Gastrocnemius medialis (tissue), 4 donors: Measurements from ENCODE around the gene SLC25A48. TPM values are rescaled to one million over a fixed set of nuclear protein-coding genes. Genes with fewer than 3 reads are reported as not detected.
A peak's percentile ranks its signal among the peaks of the same experiment; 100 is the strongest.

Experiments used
- ATAC-seq, 2 donors: fragments of 150-250 bp; one replicate each; pipeline ENCODE4 v1.9.1; 2016
- DNase-seq, 2 donors: peaks; one replicate each; pipeline ENCODE4 v3.0.0-alpha.2; 2019
- H3K27ac ChIP-seq, 4 donors: fragments of 200-600 bp; sonication (generic); 1 replicate in 1 of 4; 2 replicates in 3 of 4; pipeline ENCODE4 v1.5.1; 2016 to 2018; ENCODE audit warnings: mild to moderate bottlenecking in 2 of 4, moderate library complexity in 1 of 4
- H3K27me3 ChIP-seq, 3 donors: fragments of 200-600 bp; sonication (generic) in 2 of 3; 1 replicate in 1 of 3; 2 replicates in 2 of 3; pipeline versions ENCODE4 v1.5.1 to v1.6.0; 2016 to 2019; ENCODE audit warnings: mild to moderate bottlenecking in 1 of 3, moderate library complexity in 1 of 3
- H3K36me3 ChIP-seq, 2 donors: fragments of 200-600 bp; sonication (generic) in 1 of 2; one replicate each; pipeline ENCODE4 v1.5.1; 2017 to 2018
- H3K4me1 ChIP-seq, 2 donors: fragments of 200-600 bp; sonication (generic) in 1 of 2; one replicate each; pipeline ENCODE4 v1.5.1; 2016 to 2017; ENCODE audit warnings: mild to moderate bottlenecking in 2 of 2
- H3K4me3 ChIP-seq, 4 donors: fragments of 200-600 bp; sonication (generic) in 3 of 4; 1 replicate in 1 of 4; 2 replicates in 3 of 4; pipeline ENCODE4 v1.5.1; 2016 to 2019; ENCODE audit warnings: mild to moderate bottlenecking in 2 of 4
- H3K9me3 ChIP-seq, 3 donors: fragments of 200-600 bp; sonication (generic) in 2 of 3; 1 replicate in 1 of 3; 2 replicates in 2 of 3; pipeline ENCODE4 v1.5.1; 2016 to 2019
- POLR2A ChIP-seq, 2 donors: fragments of 450-650 bp; IDR thresholded peaks; one replicate each; pipeline ENCODE4 v1.6.1; 2017; ENCODE audit warnings: antibody characterized with exemption in 2 of 2, mild to moderate bottlenecking in 2 of 2, moderate library complexity in 2 of 2
- in situ Hi-C, 4 donors: fragments of 200-750 bp; cut with MboI; loops; one replicate each; pipeline versions ENCODE4 v1.15.0 to v1.8.0; 2017; ENCODE audit warnings: low sequenced_read_pairs in 4 of 4
- intact Hi-C: fragments of 100-400 bp; cut with DNase I; formaldehyde crosslinking; loops from one replicate; pipeline ENCODE4 v1.15.1; 2023; ENCODE audit warnings: low total_unique reads
- total RNA-seq, 4 donors: library from RNA; depleted of rRNA; stranded (reverse); fragments of >200 nt; gene quantifications; one replicate each; pipeline versions ENCODE4 v1.1.0 to v1.2.3, GENCODE V29; 2016
- TF ChIP-seq, protein P1 (sequence below), 5 experiments: fragments of 450-650 bp in 3 of 5; fragments of 200-600 bp in 2 of 5; sonication (generic) in 2 of 5; IDR thresholded peaks in 4 of 5; conservative IDR thresholded peaks in 1 of 5; 1 replicate in 4 of 5; 2 replicates in 1 of 5; pipeline ENCODE4 v1.5.1; 2016 to 2019; ENCODE audit warnings: antibody characterized with exemption in 5 of 5, mild to moderate bottlenecking in 3 of 5, moderate library complexity in 3 of 5

The SLC25A48 gene
- total RNA-seq, 4 donors from 2014 or later = 0.56 to 5.2 (median 2.4) TPM

GRCh38 chr5:135830384-135830700 is 4.1 kb upstream of the SLC25A48 start:
- Histone ChIP-seq H3K4me1 (peaks cover 0 to 5% of the 10 kb centered on the region in 2 donors), H3K36me3 (no peaks in the 10 kb centered on the region), H3K27ac (no peak overlapping the region), H3K27me3 (peaks cover 0 to 14% (median 4%) of the 10 kb centered on the region in 3 donors), H3K9me3 (no peaks in the 10 kb centered on the region), H3K4me3 (no peak overlapping the region)
- ATAC-seq (no peak), DNase-seq (no peak)
- intact Hi-C loops (loop anchor here (1.0 to 10.0 kb wide), 2 partner anchors 269 to 366 kb away; no protein-coding TSS in a partner anchor), in situ Hi-C loops (loop anchor here (5.0 to 25.0 kb wide), 4 partner anchors 268 to 368 kb away; partner anchors contain the start of gene TIFAB (in 3 of the 4))
- TF ChIP-seq, protein P1, sequence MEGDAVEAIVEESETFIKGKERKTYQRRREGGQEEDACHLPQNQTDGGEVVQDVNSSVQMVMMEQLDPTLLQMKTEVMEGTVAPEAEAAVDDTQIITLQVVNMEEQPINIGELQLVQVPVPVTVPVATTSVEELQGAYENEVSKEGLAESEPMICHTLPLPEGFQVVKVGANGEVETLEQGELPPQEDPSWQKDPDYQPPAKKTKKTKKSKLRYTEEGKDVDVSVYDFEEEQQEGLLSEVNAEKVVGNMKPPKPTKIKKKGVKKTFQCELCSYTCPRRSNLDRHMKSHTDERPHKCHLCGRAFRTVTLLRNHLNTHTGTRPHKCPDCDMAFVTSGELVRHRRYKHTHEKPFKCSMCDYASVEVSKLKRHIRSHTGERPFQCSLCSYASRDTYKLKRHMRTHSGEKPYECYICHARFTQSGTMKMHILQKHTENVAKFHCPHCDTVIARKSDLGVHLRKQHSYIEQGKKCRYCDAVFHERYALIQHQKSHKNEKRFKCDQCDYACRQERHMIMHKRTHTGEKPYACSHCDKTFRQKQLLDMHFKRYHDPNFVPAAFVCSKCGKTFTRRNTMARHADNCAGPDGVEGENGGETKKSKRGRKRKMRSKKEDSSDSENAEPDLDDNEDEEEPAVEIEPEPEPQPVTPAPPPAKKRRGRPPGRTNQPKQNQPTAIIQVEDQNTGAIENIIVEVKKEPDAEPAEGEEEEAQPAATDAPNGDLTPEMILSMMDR (IDR thresholded peaks at IDR 0.05 in 4 of 5, conservative IDR thresholded peaks at IDR 0.05 in 1 of 5) = peak in 1 of 5 experiments; percentile 8
- TF ChIP-seq POLR2A (IDR thresholded peaks at IDR 0.05) = no peak

DNA sequence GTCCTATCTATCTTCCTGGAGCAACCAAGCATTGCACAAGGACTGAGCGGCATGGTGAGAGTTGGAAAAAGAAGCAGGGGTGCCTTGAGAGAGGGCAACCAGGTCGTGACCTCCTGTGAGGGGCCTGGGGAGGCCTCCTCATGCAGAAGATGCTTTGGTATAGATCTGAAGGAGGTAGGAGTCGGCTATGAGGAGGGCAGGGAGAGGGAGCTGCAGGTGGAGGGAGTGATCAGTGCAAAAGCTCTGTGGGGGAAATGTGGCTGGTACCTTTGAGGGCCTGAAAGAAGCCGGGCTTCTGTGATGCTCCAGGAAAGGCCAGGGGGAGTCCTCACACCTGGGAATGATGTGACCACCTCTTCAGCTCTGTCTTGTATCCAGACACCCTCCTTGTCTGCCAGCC is 3.6 kb upstream of the SLC25A48 start:
- Histone ChIP-seq H3K4me1 (peaks cover 0 to 5% of the 10 kb centered on the region in 2 donors), H3K4me3 (no peak overlapping the region), H3K36me3 (no peaks in the 10 kb centered on the region), H3K9me3 (no peaks in the 10 kb centered on the region), H3K27ac (no peak overlapping the region), H3K27me3 (peaks cover 0 to 17% (median 4%) of the 10 kb centered on the region in 3 donors)
- intact Hi-C loops = loop anchor here (1.0 to 10.0 kb wide), 2 partner anchors 270 to 366 kb away; no protein-coding TSS in a partner anchor
- DNase-seq = no peak
- in situ Hi-C loops = loop anchor here (5.0 to 25.0 kb wide), 4 partner anchors 269 to 369 kb away; partner anchors contain the start of gene TIFAB (in 3 of the 4)
- no peak for ATAC-seq
- TF ChIP-seq POLR2A (IDR thresholded peaks at IDR 0.05) = no peak
- TF ChIP-seq, protein P1 (IDR thresholded peaks at IDR 0.05 in 4 of 5, conservative IDR thresholded peaks at IDR 0.05 in 1 of 5) = no peak

- TF ChIP-seq, protein P1 (IDR thresholded peaks at IDR 0.05 in 4 of 5, conservative IDR thresholded peaks at IDR 0.05 in 1 of 5) = no peak
- TF ChIP-seq POLR2A (IDR thresholded peaks at IDR 0.05) = no peak
- Histone ChIP-seq H3K4me3 (no peak overlapping the region), H3K27me3 (peaks cover 0 to 18% (median 4%) of the 10 kb centered on the region in 3 donors), H3K36me3 (no peaks in the 10 kb centered on the region), H3K9me3 (no peaks in the 10 kb centered on the region), H3K4me1 (peaks cover 0 to 5% of the 10 kb centered on the region in 2 donors), H3K27ac (no peak overlapping the region)
- in situ Hi-C loops (loop anchor here (5.0 to 25.0 kb wide), 4 partner anchors 269 to 369 kb away; partner anchors contain the start of gene TIFAB (in 3 of the 4)), intact Hi-C loops (loop anchor here (10.0 kb wide), 1 partner anchor 367 kb away; no protein-coding TSS in a partner anchor)
- DNase-seq = no peak
- no peak for ATAC-seq
Observed at GRCh38 chr5:135831439-135831838, 3.0 kb upstream of the SLC25A48 start.

DNA sequence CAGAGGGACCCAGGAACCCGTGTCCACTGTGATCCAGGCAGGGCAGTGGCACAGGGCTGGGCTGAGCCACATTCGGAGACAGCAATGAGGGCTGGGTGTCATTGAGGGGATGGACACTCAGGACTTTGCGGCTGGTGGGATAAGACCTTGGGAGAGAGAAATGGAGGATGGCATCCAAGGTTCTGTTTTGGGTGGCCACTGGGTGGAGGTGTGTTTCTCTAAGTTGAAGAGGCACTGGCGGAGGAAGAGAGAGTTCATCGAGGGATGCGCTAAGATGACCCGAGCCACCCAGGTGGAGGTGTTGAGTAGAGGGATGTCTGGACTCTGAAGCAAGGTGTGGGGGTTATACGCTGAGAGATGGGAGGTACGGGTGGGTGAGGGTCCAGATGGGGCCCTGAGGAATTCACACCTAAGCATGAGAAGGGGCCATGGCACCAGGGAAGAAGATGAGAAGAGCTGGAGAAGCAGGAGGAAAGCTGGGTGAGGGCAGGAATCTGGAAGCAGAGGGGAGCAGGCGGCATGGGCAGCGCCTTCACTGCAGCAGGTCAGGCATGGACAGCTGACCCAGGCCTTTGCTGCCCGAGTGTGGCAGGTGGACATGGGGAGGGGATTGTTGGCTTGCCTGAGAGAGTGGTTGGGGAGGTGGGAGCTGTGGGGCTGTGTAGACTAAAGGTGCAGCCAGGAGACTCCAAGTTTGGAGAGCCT is 2.5 kb upstream of the SLC25A48 start:
- TF ChIP-seq POLR2A (IDR thresholded peaks at IDR 0.05) = no peak
- TF ChIP-seq, protein P1 (IDR thresholded peaks at IDR 0.05 in 4 of 5, conservative IDR thresholded peaks at IDR 0.05 in 1 of 5) = no peak
- no peaks in the 10 kb centered on the region for H3K36me3 ChIP-seq
- in situ Hi-C loops = loop anchor here (5.0 to 25.0 kb wide), 4 partner anchors 270 to 370 kb away; partner anchors contain the start of gene TIFAB (in 3 of the 4)
- no peaks in the 10 kb centered on the region for H3K9me3 ChIP-seq
- H3K27me3 ChIP-seq = peaks cover 0 to 18% (median 4%) of the 10 kb centered on the region in 3 donors
- ATAC-seq (no peak), DNase-seq (no peak)
- intact Hi-C loops = loop anchor here (10.0 kb wide), 1 partner anchor 367 kb away; no protein-coding TSS in a partner anchor
- no peak overlapping the region for H3K4me3 ChIP-seq
- H3K27ac ChIP-seq = no peak overlapping the region
- peaks cover 0 to 5% of the 10 kb centered on the region in 2 donors for H3K4me1 ChIP-seq
